ENCODE results near the gene STH.

GRCh38 chr17:45954914-45955313, 44.1 kb upstream of the STH start:
- TF ChIP-seq CTCF (optimal IDR thresholded peaks at IDR 0.05 in 1 of 3, IDR thresholded peaks at IDR 0.05 in 1 of 3, conservative IDR thresholded peaks at IDR 0.05 in 1 of 3; ENCODE audit: extremely low read depth in 1 of 3, insufficient read depth in 2 of 3, low read length in 3 of 3) (no peak), EZH2 (IDR thresholded peaks at IDR 0.05; ENCODE audit: low read length) (no peak)
